Measurements from ENCODE around the gene MEMO1.

GRCh38 chr2:32051836-32052439 lies 41.1 kb upstream of the MEMO1 start:
- TF ChIP-seq POLR2AphosphoS5 (IDR thresholded peaks at IDR 0.05; ENCODE audit: low read depth, low read length): no peak
- no peak for TF ChIP-seq SIN3A (IDR thresholded peaks at IDR 0.05; ENCODE audit: borderline replicate concordance, low read depth, low read length)
- no peak for TF ChIP-seq EZH2phosphoT487 (IDR thresholded peaks at IDR 0.05; ENCODE audit: borderline replicate concordance, low read depth)
- no peak for TF ChIP-seq CTCF (IDR thresholded peaks at IDR 0.05)
- no peak for TF ChIP-seq MAX (IDR thresholded peaks at IDR 0.05; ENCODE audit: low read depth)
- no peak for TF ChIP-seq TAF1 (IDR thresholded peaks at IDR 0.05; ENCODE audit: borderline replicate concordance, low read depth, low read length)
- no peak for TF ChIP-seq USF2 (IDR thresholded peaks at IDR 0.05; ENCODE audit: borderline replicate concordance, low read depth, low read length)
